HUES6 (cell line): Measurements from ENCODE around the gene CENPT.

ENCODE experiments used
- H3K27ac ChIP-seq: 2 replicates; pipeline ENCODE4 v1.7.0; 2013; ENCODE audit warnings: low read depth, mild to moderate bottlenecking, low read length, inconsistent platforms
- H3K27me3 ChIP-seq: 2 replicates; pipeline ENCODE4 v1.6.1; 2013; ENCODE audit warnings: low read length; ENCODE audit not compliant: control insufficient read depth, insufficient read depth
- H3K36me3 ChIP-seq: 2 replicates; pipeline ENCODE4 v1.6.1; 2013; ENCODE audit warnings: low read length; ENCODE audit not compliant: control insufficient read depth, insufficient read depth
- H3K4me1 ChIP-seq: 2 replicates; pipeline ENCODE4 v1.6.1; 2013; ENCODE audit warnings: low read length; ENCODE audit not compliant: control insufficient read depth, insufficient read depth
- H3K4me3 ChIP-seq: 2 replicates; pipeline ENCODE4 v1.5.1; 2013; ENCODE audit warnings: low read depth, low read length
- H3K9ac ChIP-seq: one replicate; pipeline ENCODE4 v1.6.1; 2013; ENCODE audit warnings: mild to moderate bottlenecking, low read length
- H3K9me3 ChIP-seq: 2 replicates; pipeline ENCODE4 v1.6.1; 2013; ENCODE audit warnings: low read depth, low read length; ENCODE audit not compliant: control insufficient read depth, insufficient read depth

CENPT gene

GRCh38 chr16:67782567-67783352 lies 64.7 kb downstream of the CENPT start:
- H3K27me3 ChIP-seq = no peaks in the 10 kb centered on the region
- no peak overlapping the region for H3K27ac ChIP-seq
- no peaks in the 10 kb centered on the region for H3K36me3 ChIP-seq

GRCh38 chr16:67781565-67781921 lies 66.0 kb downstream of the CENPT start:
- no peaks in the 10 kb centered on the region for H3K27me3 ChIP-seq
- H3K27ac ChIP-seq = no peak overlapping the region
- H3K9me3 ChIP-seq = no peaks in the 10 kb centered on the region
- no peaks in the 10 kb centered on the region for H3K36me3 ChIP-seq
- H3K9ac ChIP-seq = no peak overlapping the region
- H3K4me3 ChIP-seq = no peak overlapping the region
- H3K4me1 ChIP-seq = no peaks in the 10 kb centered on the region; the same call in 1 of the 2 replicates

More at GRCh38 chr16:67782567-67783352, 64.7 kb downstream of the CENPT start:
- Histone ChIP-seq H3K4me3 (no peak overlapping the region), H3K9me3 (no peaks in the 10 kb centered on the region), H3K4me1 (no peaks in the 10 kb centered on the region; the same call in 1 of the 2 replicates), H3K9ac (no peak overlapping the region)

GRCh38 chr16:67780847-67781564 lies 66.5 kb downstream of the CENPT start:
- Histone ChIP-seq H3K4me3 (no peak overlapping the region), H3K36me3 (no peaks in the 10 kb centered on the region), H3K9me3 (no peaks in the 10 kb centered on the region), H3K27me3 (no peaks in the 10 kb centered on the region), H3K27ac (no peak overlapping the region), H3K4me1 (no peaks in the 10 kb centered on the region; the same call in 1 of the 2 replicates), H3K9ac (no peak overlapping the region)

- Histone ChIP-seq H3K9me3 (no peaks in the 10 kb centered on the region), H3K27me3 (no peaks in the 10 kb centered on the region), H3K27ac (no peak overlapping the region), H3K4me1 (no peaks in the 10 kb centered on the region; the same call in 1 of the 2 replicates), H3K4me3 (no peak overlapping the region), H3K36me3 (no peaks in the 10 kb centered on the region), H3K9ac (no peak overlapping the region)
These were observed 68.1 kb downstream of the CENPT start for GRCh38 chr16:67779256-67780014.
